Hematopoietic multipotent progenitor cell treated with erythropoietin and hydrocortisone succinate and interleukin-3 and kit ligand, for 4 days (in vitro differentiated cells): ENCODE data around the gene KTN1.
A peak's percentile ranks its signal among the peaks of the same experiment; 100 is the strongest.

Experiments used
- DNase-seq: peaks from one replicate; pipeline ENCODE4 v3.0.0-alpha.2; 2015

KTN1 gene

DNA sequence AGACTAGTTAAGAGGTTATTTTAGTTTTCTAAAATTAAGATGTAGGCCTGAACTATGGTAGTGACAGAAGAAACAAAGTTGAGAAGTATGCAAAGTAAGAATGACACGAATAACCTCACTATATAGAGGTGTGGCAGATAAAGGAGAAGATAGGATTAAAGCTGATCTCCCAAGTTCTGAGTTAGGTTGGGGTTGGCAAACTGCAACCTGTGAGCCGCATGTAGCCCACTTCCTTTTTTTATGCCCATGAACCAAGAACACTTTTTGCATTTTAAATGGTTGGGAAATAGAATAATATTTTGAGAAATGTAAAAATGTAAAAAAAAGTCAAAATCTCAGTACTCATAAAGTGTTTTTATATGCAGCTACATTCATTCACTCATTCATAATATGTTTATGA, 34.3 kb downstream of the KTN1 start:
- DNase-seq: peak; percentile 13

DNA sequence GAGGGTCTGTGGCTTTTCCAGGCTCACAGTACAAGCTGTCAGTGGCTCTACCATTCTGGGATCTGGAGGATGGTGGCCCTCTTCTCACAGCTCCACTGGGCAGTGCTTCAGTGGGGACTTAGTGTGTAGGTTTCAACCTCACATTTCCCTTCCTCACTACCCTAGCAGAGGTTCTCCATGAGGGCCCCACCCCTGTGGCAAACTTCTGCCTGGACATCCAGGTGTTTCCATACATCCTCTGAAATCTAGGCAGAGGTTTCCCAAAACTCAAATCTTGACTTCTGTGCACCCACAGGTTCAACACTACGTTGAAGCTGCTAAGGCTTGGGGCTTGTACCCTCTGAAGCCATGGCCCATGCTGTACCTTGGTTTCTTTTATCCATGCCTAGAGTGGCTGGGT, 40.3 kb downstream of the KTN1 start:
- DNase-seq: no peak

- no peak for DNase-seq
Observed at GRCh38 chr14:55620981-55621380, 41.0 kb downstream of the KTN1 start.

DNA sequence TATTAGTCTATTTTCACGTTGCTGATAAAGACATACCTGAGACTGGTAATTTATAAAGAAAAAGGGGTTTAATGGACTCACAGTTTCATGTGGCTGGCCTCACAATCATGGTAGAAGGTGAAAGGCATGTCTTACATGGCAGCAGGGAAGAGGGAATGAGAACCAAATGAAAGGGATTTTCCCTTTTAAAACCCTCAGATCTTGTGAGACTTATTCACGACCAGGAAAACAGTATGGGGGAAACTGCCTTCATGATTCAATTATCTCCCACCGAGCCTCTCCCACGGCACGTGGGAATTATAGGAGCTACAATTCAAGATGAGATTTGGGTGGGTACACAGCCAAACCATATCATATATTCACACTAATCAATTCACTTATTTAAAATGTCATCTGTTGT, 41.4 kb downstream of the KTN1 start:
- DNase-seq: no peak

GRCh38 chr14:55624913-55625312, 44.9 kb downstream of the KTN1 start:
- no peak for DNase-seq

- no peak for DNase-seq
Observed at GRCh38 chr14:55625481-55625880, 45.5 kb downstream of the KTN1 start.

- DNase-seq: no peak
Observed at GRCh38 chr14:55626131-55626530, 46.1 kb downstream of the KTN1 start.

GRCh38 chr14:55628426-55628825, 48.4 kb downstream of the KTN1 start:
- DNase-seq: no peak

- DNase-seq: no peak
Observed at GRCh38 chr14:55638665-55639064, 58.7 kb downstream of the KTN1 start.

DNA sequence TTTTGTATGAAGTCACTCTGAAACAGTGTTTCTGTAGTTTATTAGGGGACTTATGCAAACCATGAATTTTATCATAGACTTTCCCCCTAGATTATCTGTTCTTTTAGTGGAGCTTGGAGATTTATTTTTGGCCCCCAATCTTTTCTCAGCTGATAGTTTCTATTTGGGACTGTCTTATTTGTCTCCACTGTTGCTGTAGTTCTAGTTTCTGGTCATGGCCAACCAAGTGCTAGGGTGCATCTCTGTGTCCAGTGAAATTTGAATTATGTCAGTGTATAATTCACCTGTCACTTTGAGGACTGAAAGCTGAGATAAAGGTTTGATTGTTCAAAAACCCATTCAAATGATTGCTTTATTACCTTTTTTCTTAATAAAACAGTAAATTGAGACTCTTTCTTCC, 61.3 kb downstream of the KTN1 start:
- no peak for DNase-seq

DNA sequence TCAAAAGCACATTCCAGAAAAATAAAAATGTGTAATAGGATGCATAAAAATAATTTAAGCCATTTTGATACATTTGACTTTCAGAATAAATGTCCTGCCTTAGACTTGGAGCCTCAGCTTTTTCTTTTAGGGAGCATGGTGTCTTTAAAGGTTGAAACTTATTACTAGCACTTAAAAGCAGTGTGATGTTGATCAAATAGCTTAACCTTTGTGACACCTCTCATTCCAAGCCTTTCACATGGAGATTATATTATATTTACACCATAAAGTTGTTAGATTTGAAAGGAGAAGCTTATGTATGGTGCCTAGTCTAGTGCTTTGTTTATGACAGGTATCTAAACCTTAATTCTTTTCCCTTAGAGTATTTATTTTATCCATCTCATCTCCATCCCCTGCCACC, 61.9 kb downstream of the KTN1 start:
- no peak for DNase-seq

- DNase-seq: peak; percentile 45
Observed at GRCh38 chr14:55645145-55645544, 65.1 kb downstream of the KTN1 start.

DNA sequence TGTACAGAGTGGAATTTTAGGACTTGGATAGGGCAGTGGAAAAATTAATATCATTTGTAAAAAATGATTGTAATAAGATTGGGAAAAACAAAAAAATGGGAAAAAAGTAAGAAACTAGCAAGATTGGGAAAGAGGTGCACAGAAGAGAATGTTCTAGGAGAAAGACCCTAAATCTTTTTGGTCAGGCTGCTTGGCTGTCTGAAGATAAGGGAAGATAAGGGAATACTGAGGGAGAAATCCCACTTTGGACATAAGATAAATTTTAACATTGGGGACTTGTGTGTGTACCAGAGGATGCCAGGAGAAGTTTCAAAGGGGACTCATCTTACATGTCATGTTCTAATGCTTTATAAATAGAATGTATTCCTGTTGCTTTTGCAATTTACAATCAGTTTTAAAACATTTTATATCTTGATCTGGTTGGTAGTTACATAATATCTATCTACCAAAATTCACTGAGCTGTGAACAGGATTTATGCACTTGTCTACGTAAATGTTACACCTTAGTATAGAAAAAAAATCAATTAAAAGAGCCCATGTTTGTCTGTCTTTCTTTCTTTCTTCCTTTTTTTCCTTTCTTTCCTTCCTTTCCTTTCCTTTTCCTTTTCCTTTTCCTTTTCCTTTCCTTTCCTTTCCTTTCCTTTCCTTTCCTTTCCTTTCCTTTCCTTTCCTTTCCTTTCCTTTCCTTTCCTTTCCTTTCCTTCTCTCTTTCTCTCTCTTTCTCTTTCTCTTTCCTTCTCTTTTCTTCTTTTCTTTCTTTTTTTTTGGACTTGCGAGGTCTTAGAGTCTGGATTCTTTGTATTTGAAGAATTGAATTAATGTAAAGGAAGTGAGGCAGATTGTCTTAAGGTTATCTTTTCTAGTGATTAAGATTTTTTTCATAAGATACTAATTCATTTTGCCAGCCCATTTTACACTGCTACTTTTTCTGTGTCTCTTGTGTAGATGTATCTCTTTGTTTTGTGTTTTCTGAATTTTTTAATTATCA, 66.1 kb downstream of the KTN1 start:
- no peak for DNase-seq

- DNase-seq: no peak
Observed at GRCh38 chr14:55650992-55651391, 71.0 kb downstream of the KTN1 start.

DNA sequence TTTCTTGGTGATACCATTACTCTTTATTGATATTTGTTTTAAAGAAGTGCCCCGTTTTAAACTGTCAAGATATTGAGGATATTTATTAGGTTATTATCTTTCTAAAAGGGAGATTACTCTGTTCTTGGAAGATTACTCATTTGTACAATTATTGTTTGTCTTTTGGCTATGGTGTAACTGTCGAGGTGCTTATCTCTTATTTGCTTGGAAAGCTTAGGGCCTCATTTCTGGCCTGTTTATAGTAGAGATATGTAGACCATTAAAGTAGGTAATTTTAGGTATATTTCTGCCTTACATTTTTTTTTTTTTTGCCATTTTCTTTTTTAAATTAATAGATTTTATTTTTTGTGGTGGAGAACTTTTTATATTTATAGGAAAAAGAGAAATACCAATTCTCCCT, 74.2 kb downstream of the KTN1 start:
- peak; percentile 56 for DNase-seq

DNA sequence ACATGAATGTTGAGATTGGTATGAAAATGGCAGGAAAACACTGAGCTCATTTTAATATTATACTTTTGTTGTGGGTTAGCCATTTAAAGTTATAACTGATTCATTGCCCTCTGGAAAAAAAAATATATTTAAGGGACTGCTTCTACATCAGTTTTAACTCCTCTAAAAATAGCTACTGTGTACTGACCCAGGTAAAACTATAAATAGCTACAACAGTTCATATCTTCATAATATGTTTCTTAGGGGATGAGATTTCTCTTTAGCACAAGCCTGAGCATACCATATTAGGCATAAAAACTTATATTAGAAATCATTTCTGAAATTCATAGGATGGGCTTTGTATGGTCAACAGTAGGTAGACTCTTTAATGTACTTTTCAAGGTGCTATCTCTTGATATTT, 81.0 kb downstream of the KTN1 start:
- no peak for DNase-seq

DNA sequence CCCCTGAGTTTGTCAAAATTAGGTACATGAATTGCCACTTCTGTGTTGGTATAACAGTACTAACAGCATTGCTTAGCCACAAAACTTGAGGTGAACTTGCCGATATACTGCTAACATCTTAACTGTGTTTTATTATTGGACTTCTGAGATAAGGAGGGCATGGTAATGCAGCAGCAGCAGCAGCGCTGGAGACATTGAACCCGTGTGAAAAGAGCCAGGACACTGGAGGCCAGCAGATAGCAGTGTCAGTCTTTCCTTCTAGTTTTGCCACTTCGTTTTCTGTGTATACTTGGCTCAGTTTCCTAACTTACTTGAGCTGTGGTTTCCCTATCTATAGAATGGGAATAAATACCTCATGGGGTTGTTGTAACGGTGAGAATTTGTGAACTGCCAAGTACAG, 82.7 kb downstream of the KTN1 start:
- peak; percentile 71 for DNase-seq

DNA sequence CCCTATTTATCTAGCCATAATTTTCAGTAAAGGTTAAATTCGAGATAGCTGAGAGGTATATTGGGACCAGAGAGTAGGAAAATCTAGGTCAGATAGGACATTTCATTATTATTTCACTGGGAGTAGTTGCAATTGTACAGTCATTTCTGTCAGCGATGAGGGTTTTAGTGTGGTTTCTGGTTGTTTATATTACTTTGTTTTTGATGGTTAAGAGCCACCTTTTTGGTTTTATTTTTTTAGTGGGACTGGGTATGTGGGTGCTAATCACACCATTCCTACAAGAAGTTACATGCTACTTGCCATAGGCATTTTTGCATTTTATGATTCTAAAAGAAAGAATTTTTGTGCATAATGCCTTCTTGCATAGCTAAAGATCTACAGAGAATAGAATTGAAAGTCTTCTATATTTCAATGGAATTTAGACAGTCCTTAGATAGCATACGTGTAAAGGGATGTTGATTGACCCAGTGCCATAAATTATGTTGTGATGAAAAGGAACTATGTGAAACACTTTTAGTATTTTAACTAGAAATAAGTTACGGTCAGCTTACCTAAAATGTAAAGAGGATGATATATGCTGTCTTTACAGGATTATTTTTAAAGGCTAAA, 85.2 kb downstream of the KTN1 start:
- DNase-seq: no peak

DNA sequence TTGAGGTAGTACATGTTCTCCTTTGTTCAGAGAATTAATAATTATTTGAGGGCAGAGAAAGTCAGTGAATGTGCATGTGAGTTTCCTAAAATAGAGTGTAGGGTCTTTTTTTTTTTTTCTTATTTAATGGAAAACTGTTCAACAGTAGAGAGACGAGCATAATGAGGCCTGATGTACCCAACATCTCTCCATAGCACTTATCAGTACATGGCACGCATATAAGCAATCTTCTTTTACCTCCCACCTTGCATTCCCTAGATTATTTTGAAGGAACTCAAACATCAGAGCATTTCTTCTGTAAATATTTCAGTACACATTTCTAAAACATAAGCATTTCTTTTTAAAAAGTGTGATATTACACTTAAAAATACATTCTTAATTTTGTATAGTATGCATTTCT, 87.8 kb downstream of the KTN1 start:
- peak; percentile 13 for DNase-seq

DNA sequence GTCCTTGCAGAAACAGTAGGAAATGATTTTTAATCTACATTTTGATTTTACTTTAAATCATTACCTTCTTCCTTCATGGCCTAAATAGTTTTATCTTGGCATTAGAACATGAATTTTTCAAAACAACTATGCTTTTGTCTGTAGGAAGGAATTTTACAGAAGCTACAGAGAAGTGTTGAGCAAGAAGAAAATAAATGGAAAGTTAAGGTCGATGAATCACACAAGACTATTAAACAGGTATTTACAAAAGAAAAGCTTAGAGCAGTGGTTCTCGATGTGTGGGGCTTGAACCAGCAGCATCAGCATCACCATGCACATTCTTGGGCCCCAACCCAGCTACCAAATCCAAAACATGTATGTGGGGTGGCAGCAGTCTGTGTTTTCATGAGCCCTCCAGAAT, 91.6 kb downstream of the KTN1 start:
- no peak for DNase-seq

- no peak for DNase-seq
Observed at GRCh38 chr14:55673048-55673447, 93.0 kb downstream of the KTN1 start.

GRCh38 chr14:55681096-55681495, 101.1 kb downstream of the KTN1 start:
- DNase-seq: no peak

DNA sequence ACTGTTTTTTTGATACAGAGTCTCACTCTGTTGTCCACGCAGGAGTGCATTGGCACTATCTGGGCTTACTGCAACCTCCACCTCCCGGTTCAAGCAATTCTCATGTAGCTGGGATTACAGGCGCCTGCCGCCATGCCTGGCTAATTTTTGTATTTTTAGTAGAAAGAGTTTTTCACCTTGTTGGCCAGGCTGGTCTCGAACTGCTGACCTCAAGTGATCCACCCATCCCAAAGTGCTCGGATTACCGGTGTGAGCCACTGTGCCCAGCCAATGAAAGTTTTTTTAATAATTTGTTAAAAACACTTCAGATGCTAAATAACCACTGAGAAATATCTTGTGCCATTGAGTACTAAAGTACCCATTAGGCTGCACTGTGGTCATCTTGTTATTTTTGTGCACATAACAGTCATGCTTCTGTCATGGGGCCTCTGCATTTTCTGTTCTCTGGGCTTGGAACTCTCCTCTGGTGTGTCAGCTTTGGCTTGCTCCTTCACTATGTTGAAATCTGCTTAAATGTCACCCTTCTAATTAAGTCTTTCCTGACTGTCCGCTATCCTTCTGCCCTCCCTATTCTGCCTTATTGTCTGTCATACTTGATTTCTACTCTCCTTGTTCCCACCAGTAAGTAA, 105.1 kb downstream of the KTN1 start:
- no peak for DNase-seq

GRCh38 chr14:55686713-55687112, 106.7 kb downstream of the KTN1 start:
- no peak for DNase-seq
